CD14-positive monocyte (primary cell): ENCODE data around the gene DNAH2. TPM values are rescaled to one million over a fixed set of nuclear protein-coding genes. Genes with fewer than 3 reads are reported as not detected.

ENCODE experiments used
- DNase-seq, 3 donors: peaks; one replicate each; pipeline ENCODE4 v3.0.0-alpha.2; 2011 to 2022
- H2AFZ ChIP-seq: 2 replicates; pipeline ENCODE4 v1.6.0; 2012; ENCODE audit warnings: mild to moderate bottlenecking, low read depth, low read length, inconsistent platforms; ENCODE audit not compliant: insufficient read depth, poor library complexity, severe bottlenecking
- H3K27ac ChIP-seq, 2 donors: 1 replicate in 1 of 2; 2 replicates in 1 of 2; pipeline ENCODE4 v1.5.1; 2012 to 2013; ENCODE audit warnings: low read length in 2 of 2, control low read depth in 1 of 2, inconsistent platforms in 1 of 2, low read depth in 1 of 2, mild to moderate bottlenecking in 1 of 2
- H3K27me3 ChIP-seq, 2 donors: one replicate each; pipeline versions ENCODE4 v1.6.0 to v1.6.1; 2011 to 2013; ENCODE audit warnings: low read length in 2 of 2; ENCODE audit not compliant: control insufficient read depth in 2 of 2, insufficient read depth in 2 of 2
- H3K36me3 ChIP-seq, 2 donors: replicated peaks in 1 of 2; 1 replicate in 1 of 2; 2 replicates in 1 of 2; pipeline versions ENCODE4 v1.5.1 to v1.6.1; 2012 to 2013; ENCODE audit warnings: low read length in 2 of 2, control low read depth in 1 of 2, inconsistent platforms in 1 of 2, mild to moderate bottlenecking in 1 of 2; ENCODE audit not compliant: insufficient read depth in 2 of 2, control insufficient read depth in 1 of 2
- H3K4me1 ChIP-seq, 2 donors: 1 replicate in 1 of 2; 2 replicates in 1 of 2; pipeline versions ENCODE4 v1.5.1 to v1.6.1; 2012 to 2013; ENCODE audit warnings: low read length in 2 of 2, control low read depth in 1 of 2, inconsistent platforms in 1 of 2, mild to moderate bottlenecking in 1 of 2, moderate library complexity in 1 of 2; ENCODE audit not compliant: insufficient read depth in 2 of 2, control insufficient read depth in 1 of 2
- H3K4me2 ChIP-seq: replicated peaks from 2 replicates; pipeline ENCODE3; 2012; ENCODE audit warnings: low read length, moderate library complexity, mild to moderate bottlenecking; ENCODE audit not compliant: poor library complexity, severe bottlenecking; ENCODE audit errors: extremely low read depth
- H3K4me3 ChIP-seq, 3 experiments: fragments of 200-600 bp in 1 of 3; sonication (generic) in 1 of 3; replicated peaks in 1 of 3; 1 replicate in 2 of 3; 2 replicates in 1 of 3; pipeline ENCODE4 v1.5.1; 2011 to 2013; ENCODE audit warnings: low read length in 3 of 3, mild to moderate bottlenecking in 3 of 3, control low read depth in 2 of 3, low read depth in 2 of 3, inconsistent platforms in 1 of 3, moderate library complexity in 1 of 3
- H3K79me2 ChIP-seq: 2 replicates; pipeline ENCODE4 v1.6.0; 2012; ENCODE audit warnings: mild to moderate bottlenecking, control low read depth, inconsistent platforms, low read length, moderate library complexity; ENCODE audit not compliant: insufficient read depth
- H3K9ac ChIP-seq: 2 replicates; pipeline ENCODE4 v1.6.0; 2017; ENCODE audit warnings: low read length, mild to moderate bottlenecking; ENCODE audit not compliant: insufficient read depth, poor library complexity, severe bottlenecking
- H3K9me3 ChIP-seq, 2 donors: replicated peaks in 1 of 2; 1 replicate in 1 of 2; 2 replicates in 1 of 2; pipeline versions ENCODE4 v1.5.1 to v1.6.1; 2012 to 2013; ENCODE audit warnings: low read length in 2 of 2, control low read depth in 1 of 2; ENCODE audit not compliant: control insufficient read depth in 1 of 2, insufficient read depth in 1 of 2
- H4K20me1 ChIP-seq: 2 replicates; pipeline ENCODE4 v1.6.0; 2012; ENCODE audit warnings: mild to moderate bottlenecking, low read length, control low read depth, moderate library complexity; ENCODE audit not compliant: insufficient read depth
- H3K27ac Mint-ChIP-seq, 7 donors: one replicate each; pipeline ENCODE4 v1.8.0; 2020; ENCODE audit warnings: mild to moderate bottlenecking in 7 of 7, mixed read lengths in 7 of 7, moderate library complexity in 6 of 7, inconsistent platforms in 2 of 7
- H3K27me3 Mint-ChIP-seq, 3 donors: one replicate each; pipeline ENCODE4 v1.8.0; 2021 to 2022; ENCODE audit warnings: low read depth in 3 of 3, mild to moderate bottlenecking in 3 of 3, mixed read lengths in 3 of 3, moderate library complexity in 3 of 3, inconsistent platforms in 1 of 3
- H3K36me3 Mint-ChIP-seq, 2 donors: one replicate each; pipeline ENCODE4 v1.8.0; 2020; ENCODE audit warnings: mixed read lengths in 2 of 2, inconsistent platforms in 1 of 2, mild to moderate bottlenecking in 1 of 2
- H3K4me1 Mint-ChIP-seq: one replicate; pipeline ENCODE4 v1.8.0; 2020; ENCODE audit warnings: mild to moderate bottlenecking, mixed read lengths
- H3K4me3 Mint-ChIP-seq, 2 donors: one replicate each; pipeline ENCODE4 v1.8.0; 2020; ENCODE audit warnings: mild to moderate bottlenecking in 2 of 2, mixed read lengths in 2 of 2, moderate library complexity in 1 of 2
- H3K9me3 Mint-ChIP-seq, 7 donors: one replicate each; pipeline ENCODE4 v1.8.0; 2020 to 2022; ENCODE audit warnings: mixed read lengths in 7 of 7, mild to moderate bottlenecking in 6 of 7, moderate library complexity in 6 of 7, inconsistent platforms in 2 of 7
- CTCF ChIP-seq: fragments of 200-600 bp; IDR thresholded peaks from one replicate; pipeline ENCODE4 v1.8.0; 2022; ENCODE audit warnings: antibody characterized with exemption, mild to moderate bottlenecking
- WGBS: methylation state at CpG from one replicate; pipeline ENCODE4 v1.1.5; 2013; ENCODE audit warnings: missing lambda C conversion rate; ENCODE audit not compliant: insufficient coverage; 5-methylcytosine and 5-hydroxymethylcytosine counted together
- intact Hi-C, 2 donors: fragments of 100-400 bp; cut with micrococcal nuclease; formaldehyde crosslinking; loops; one replicate each; pipeline versions ENCODE4 v1.15.0 to v1.15.1; 2023
- polyA plus RNA-seq, 3 donors: library from polyadenylated mRNA; depleted of rRNA in 1 of 3; unstranded in 2 of 3; stranded (reverse) in 1 of 3; fragments of 300-500 nt in 2 of 3; fragments of >200 nt in 1 of 3; fragmentation: Illumina TruSeq in 2 of 3; gene quantifications; 1 replicate in 2 of 3; 2 replicates in 1 of 3; pipeline ENCODE4 v1.2.3, GENCODE V29; 2012 to 2021

DNAH2 gene
- polyA plus RNA-seq, 3 donors: 0.03 to 0.15 TPM; not detected in 1

GRCh38 chr17:7851438-7852261, 134.1 kb downstream of the DNAH2 start:
- peak overlapping the region in 1 of 2 donors; percentile 45 for H3K4me3 Mint-ChIP-seq
- peaks cover 73 to 78% of the 10 kb centered on the region in 2 donors for H3K36me3 ChIP-seq
- H3K9me3 Mint-ChIP-seq: no peaks in the 10 kb centered on the region

More at GRCh38 chr17:7851438-7852261, 134.1 kb downstream of the DNAH2 start:
- peaks cover 0 to 6% (median 2%) of the 10 kb centered on the region in 3 donors for H3K27me3 Mint-ChIP-seq
- Histone ChIP-seq H3K27me3 (no peaks in the 10 kb centered on the region), H3K9ac (no peak overlapping the region), H3K4me3 (peak overlapping the region in 1 of 3 experiments; percentile 34), H3K27ac (peak overlapping the region; percentile 9 to 33), H3K9me3 (no peaks in the 10 kb centered on the region), H2AFZ (no peak overlapping the region), H3K4me2 (peak overlapping the region; percentile 35), H4K20me1 (peaks cover 100% of the 10 kb centered on the region), H3K4me1 (peaks cover 32 to 39% of the 10 kb centered on the region in 2 donors), H3K79me2 (peaks cover 39% of the 10 kb centered on the region)
- peak overlapping the region in 5 of 7 donors; percentile 72 to 89 (median 78) for H3K27ac Mint-ChIP-seq
- H3K36me3 Mint-ChIP-seq: peaks cover 54 to 88% of the 10 kb centered on the region in 2 donors
- 26% methylated on average over 58 of the region's 60 CpGs for WGBS
- TF ChIP-seq CTCF: peak; percentile 97
- peak; percentile 89 to 92 (median 90) for DNase-seq
- intact Hi-C loops: loop anchor here (2.0 kb wide), 2 partner anchors 17 to 29 kb away; partner anchors contain the start of gene KDM6B (in 1 of the 2)
- peaks cover 15% of the 10 kb centered on the region for H3K4me1 Mint-ChIP-seq
